Stimulated activated CD4-positive, alpha-beta T cell treated with anti-CD3 and anti-CD28 coated beads, Interleukin-2, amount 100 ng/mL, for 48 hours (primary cell): ENCODE data around the gene FGR.

Experiments used
- DNase-seq, 2 donors: peaks; one replicate each; pipeline ENCODE4 v3.0.0-alpha.2; 2020

Gene FGR

GRCh38 chr1:27615346-27616192 lies 19.4 kb downstream of the FGR start:
- no peak for DNase-seq

GRCh38 chr1:27614625-27615344 lies 20.2 kb downstream of the FGR start:
- no peak for DNase-seq

DNA sequence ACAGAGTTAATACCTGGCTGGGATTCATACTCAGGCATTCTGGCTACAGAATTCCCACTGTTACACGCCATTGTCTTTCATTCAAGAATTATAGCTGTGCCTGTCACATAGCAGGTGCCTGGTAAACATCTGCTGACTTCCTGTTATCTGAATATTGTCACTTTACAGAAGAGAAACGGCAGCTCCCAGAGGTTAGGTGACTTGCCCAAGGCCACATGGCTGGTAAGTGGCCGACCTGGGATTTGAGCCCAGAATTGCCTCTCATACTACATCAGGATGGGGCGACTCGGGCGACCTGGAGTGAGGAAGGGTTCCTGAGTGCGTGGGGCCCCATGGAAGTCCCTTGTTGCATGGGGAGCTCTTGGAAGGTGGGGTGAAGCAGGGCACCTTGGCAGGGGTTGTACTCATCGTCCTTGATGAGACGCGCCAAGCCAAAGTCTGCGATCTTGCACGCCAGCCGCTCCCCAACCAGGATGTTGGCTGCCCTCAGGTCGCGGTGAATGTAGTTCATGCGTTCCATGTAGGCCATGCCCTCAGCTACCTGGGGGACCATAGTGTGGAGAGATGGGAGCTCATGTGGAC lies 20.9 kb downstream of the FGR start:
- DNase-seq = no peak

- no peak for DNase-seq
These were observed 22.3 kb downstream of the FGR start for GRCh38 chr1:27612718-27613117.

- no peak for DNase-seq
These were observed 23.5 kb downstream of the FGR start for GRCh38 chr1:27611450-27611849.

- no peak for DNase-seq
These were observed 25.3 kb downstream of the FGR start for GRCh38 chr1:27609618-27610240.

DNA sequence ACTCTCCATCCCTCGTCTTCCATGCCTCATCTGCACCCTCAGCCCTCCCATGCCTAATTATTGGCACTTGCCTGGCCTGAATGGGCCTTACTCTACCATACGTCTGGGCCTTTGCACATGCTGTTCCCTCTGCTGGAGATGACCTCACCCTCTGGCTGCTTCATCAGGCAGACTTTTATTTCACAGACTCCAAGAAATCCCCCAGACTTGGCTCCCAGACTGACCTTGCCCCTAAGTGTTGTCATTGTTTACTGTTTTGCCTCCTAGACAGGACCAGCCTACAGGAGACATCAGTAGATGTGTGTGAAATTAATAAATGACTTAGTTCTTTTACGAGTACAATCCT lies 25.8 kb downstream of the FGR start:
- DNase-seq = no peak

DNA sequence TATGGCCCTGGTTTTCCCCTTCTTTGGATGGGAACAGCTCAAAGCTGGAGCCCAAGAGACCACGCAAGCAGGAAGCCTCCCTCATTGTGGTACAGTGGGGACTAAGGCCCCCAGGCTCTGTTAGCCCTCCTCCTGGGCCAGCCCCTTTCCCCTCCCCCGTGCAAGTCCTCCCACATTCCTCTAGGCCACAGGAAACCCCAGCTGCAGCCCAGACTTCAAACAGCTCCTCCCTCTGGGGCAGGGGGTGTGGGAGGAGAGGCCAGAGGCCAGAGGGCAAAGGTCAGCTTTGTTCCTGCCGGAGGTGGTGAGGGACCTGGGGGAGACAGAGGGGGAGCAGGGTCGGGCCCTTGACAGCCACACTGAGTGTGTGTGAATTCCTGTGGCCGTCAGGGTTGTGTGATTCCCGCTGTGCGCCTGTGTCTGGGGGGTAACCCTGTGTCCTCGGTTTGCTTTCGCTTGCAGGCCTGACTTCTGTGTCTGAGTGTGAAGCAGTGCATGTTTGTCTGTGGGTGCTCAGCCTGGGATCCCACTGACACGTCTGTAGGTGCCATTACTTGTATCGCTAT lies 27.7 kb downstream of the FGR start:
- DNase-seq = no peak

GRCh38 chr1:27606708-27607238 lies 28.2 kb downstream of the FGR start:
- no peak for DNase-seq

GRCh38 chr1:27605796-27606707 lies 28.9 kb downstream of the FGR start:
- DNase-seq = peak; percentile 51 to 54

- DNase-seq = no peak
These were observed 29.7 kb downstream of the FGR start for GRCh38 chr1:27605300-27605766.

GRCh38 chr1:27604579-27605299 lies 30.2 kb downstream of the FGR start:
- DNase-seq = no peak

- peak; percentile 83 to 87 for DNase-seq
These were observed 31.1 kb downstream of the FGR start, which contains the start of gene AHDC1 for GRCh38 chr1:27603681-27604578. Gene AHDC1 (minus strand): TSS chr1:27604144. CDS start chr1:27552115, 52,029 bp downstream.

- no peak for DNase-seq
These were observed 31.7 kb downstream of the FGR start for GRCh38 chr1:27603309-27603680.

DNA sequence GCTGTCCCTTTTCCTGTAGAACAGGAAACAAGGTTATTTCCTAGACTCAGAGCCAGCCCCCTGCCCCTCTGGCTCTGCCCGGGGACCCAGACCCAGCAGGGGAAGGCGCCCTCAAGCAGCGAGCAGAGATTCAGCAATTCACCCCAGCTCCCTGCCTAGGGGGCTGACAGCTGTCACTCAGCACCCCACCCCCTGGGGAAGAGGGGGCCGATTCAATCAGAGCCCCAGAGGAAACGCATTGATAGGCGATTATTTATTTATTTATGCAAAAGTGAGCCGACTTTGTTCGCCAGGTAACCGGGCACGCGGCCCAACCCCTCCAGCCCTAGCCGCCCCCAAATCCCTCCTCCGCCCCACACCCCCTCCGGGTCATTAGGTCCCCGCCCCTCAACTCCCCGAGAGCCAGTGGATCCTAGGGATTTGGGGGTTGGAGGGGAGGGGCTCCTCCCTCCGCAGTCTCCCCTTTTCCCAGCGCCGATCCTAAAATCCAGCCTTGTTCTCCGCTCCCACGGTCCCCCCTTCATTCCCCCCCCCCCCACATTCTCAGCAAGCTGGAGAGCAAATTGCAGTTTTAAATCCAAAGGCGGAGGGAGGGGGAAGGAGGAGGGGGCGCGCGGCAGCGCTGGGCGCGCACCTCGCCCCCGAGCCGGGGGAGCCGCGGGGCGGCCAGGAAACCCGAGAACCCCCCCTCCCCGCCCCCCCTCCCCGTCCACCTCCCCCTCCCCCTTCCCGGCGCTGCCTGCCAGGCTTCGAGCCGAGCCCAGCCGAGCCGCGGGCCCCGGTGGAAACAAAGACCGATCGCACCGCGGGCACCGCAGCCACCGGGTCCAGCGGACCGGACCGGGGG lies 32.3 kb downstream of the FGR start:
- no peak for DNase-seq

DNA sequence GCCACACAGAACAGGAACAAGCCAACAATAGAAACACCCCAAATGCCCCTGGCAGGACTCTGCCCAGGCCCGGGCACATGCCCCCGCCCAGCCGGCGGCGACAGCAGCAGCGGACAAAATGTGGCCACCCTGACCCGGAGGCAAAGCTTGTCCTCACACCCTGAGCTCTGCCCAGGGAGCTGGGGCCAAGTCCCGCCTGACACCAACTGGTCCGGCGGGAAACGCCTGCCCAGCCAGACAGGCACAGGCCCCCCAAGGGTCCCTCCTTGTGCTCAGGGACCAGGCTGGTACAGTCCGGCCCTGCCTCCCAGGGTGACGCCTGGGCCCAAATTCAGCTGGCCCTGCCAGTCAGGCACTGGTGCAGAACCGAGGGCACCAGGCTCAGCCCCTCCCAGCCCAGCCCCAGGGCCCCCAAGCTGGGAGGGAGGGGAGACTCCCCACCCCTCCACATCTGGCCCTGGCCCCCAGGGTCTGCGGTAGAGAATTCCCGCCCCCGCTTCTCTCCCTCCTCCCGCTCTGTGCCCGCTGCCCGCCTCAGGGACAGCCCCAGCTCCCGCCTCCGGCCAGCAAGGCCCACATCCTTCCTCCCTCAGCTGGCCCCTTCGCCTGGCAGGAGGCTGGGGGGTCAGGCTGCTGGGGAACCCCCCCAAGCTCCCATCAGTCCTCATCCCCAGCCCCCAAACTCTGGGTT lies 33.1 kb downstream of the FGR start:
- no peak for DNase-seq

DNA sequence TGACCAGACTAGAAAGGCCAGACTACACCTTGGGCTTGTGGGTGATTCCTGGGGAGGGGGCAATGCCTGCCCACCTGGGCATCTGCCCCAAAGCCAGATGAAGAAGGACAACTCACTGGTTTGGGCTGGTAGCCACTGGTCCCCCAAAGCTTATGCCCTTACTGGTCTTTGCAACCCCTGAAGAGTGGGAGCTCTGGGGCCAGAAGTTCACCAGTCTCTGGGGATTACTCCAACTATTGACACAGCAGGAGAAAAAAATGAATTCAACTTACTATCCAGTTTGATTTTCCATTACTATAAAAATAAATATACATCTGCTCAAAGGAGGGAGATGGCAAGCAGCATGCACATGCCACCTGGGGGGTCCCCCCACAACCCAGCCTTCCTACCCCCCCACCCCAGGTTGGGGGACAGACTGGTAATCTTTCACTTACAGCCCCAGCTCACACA lies 33.6 kb downstream of the FGR start:
- DNase-seq = no peak
